CD14-positive monocyte (primary cell): ENCODE measurements around the gene MYO7A. TPM values are rescaled to one million over a fixed set of nuclear protein-coding genes. Genes with fewer than 3 reads are reported as not detected.
A peak's percentile ranks its signal among the peaks of the same experiment; 100 is the strongest.

Experiments
- DNase-seq, 3 donors: peaks; one replicate each; pipeline ENCODE4 v3.0.0-alpha.2; 2011 to 2022
- H2AFZ ChIP-seq: 2 replicates; pipeline ENCODE4 v1.6.0; 2012; ENCODE audit warnings: mild to moderate bottlenecking, low read depth, low read length, inconsistent platforms; ENCODE audit not compliant: insufficient read depth, poor library complexity, severe bottlenecking
- H3K27ac ChIP-seq, 2 donors: 1 replicate in 1 of 2; 2 replicates in 1 of 2; pipeline ENCODE4 v1.5.1; 2012 to 2013; ENCODE audit warnings: low read length in 2 of 2, control low read depth in 1 of 2, inconsistent platforms in 1 of 2, low read depth in 1 of 2, mild to moderate bottlenecking in 1 of 2
- H3K27me3 ChIP-seq, 2 donors: one replicate each; pipeline versions ENCODE4 v1.6.0 to v1.6.1; 2011 to 2013; ENCODE audit warnings: low read length in 2 of 2; ENCODE audit not compliant: control insufficient read depth in 2 of 2, insufficient read depth in 2 of 2
- H3K36me3 ChIP-seq, 2 donors: replicated peaks in 1 of 2; 1 replicate in 1 of 2; 2 replicates in 1 of 2; pipeline versions ENCODE4 v1.5.1 to v1.6.1; 2012 to 2013; ENCODE audit warnings: low read length in 2 of 2, control low read depth in 1 of 2, inconsistent platforms in 1 of 2, mild to moderate bottlenecking in 1 of 2; ENCODE audit not compliant: insufficient read depth in 2 of 2, control insufficient read depth in 1 of 2
- H3K4me1 ChIP-seq, 2 donors: 1 replicate in 1 of 2; 2 replicates in 1 of 2; pipeline versions ENCODE4 v1.5.1 to v1.6.1; 2012 to 2013; ENCODE audit warnings: low read length in 2 of 2, control low read depth in 1 of 2, inconsistent platforms in 1 of 2, mild to moderate bottlenecking in 1 of 2, moderate library complexity in 1 of 2; ENCODE audit not compliant: insufficient read depth in 2 of 2, control insufficient read depth in 1 of 2
- H3K4me2 ChIP-seq: replicated peaks from 2 replicates; pipeline ENCODE3; 2012; ENCODE audit warnings: low read length, moderate library complexity, mild to moderate bottlenecking; ENCODE audit not compliant: poor library complexity, severe bottlenecking; ENCODE audit errors: extremely low read depth
- H3K4me3 ChIP-seq, 3 experiments: fragments of 200-600 bp in 1 of 3; sonication (generic) in 1 of 3; replicated peaks in 1 of 3; 1 replicate in 2 of 3; 2 replicates in 1 of 3; pipeline ENCODE4 v1.5.1; 2011 to 2013; ENCODE audit warnings: low read length in 3 of 3, mild to moderate bottlenecking in 3 of 3, control low read depth in 2 of 3, low read depth in 2 of 3, inconsistent platforms in 1 of 3, moderate library complexity in 1 of 3
- H3K79me2 ChIP-seq: 2 replicates; pipeline ENCODE4 v1.6.0; 2012; ENCODE audit warnings: mild to moderate bottlenecking, control low read depth, inconsistent platforms, low read length, moderate library complexity; ENCODE audit not compliant: insufficient read depth
- H3K9ac ChIP-seq: 2 replicates; pipeline ENCODE4 v1.6.0; 2017; ENCODE audit warnings: low read length, mild to moderate bottlenecking; ENCODE audit not compliant: insufficient read depth, poor library complexity, severe bottlenecking
- H3K9me3 ChIP-seq, 2 donors: replicated peaks in 1 of 2; 1 replicate in 1 of 2; 2 replicates in 1 of 2; pipeline versions ENCODE4 v1.5.1 to v1.6.1; 2012 to 2013; ENCODE audit warnings: low read length in 2 of 2, control low read depth in 1 of 2; ENCODE audit not compliant: control insufficient read depth in 1 of 2, insufficient read depth in 1 of 2
- H4K20me1 ChIP-seq: 2 replicates; pipeline ENCODE4 v1.6.0; 2012; ENCODE audit warnings: mild to moderate bottlenecking, low read length, control low read depth, moderate library complexity; ENCODE audit not compliant: insufficient read depth
- H3K27ac Mint-ChIP-seq, 7 donors: one replicate each; pipeline ENCODE4 v1.8.0; 2020; ENCODE audit warnings: mild to moderate bottlenecking in 7 of 7, mixed read lengths in 7 of 7, moderate library complexity in 6 of 7, inconsistent platforms in 2 of 7
- H3K27me3 Mint-ChIP-seq, 3 donors: one replicate each; pipeline ENCODE4 v1.8.0; 2021 to 2022; ENCODE audit warnings: low read depth in 3 of 3, mild to moderate bottlenecking in 3 of 3, mixed read lengths in 3 of 3, moderate library complexity in 3 of 3, inconsistent platforms in 1 of 3
- H3K36me3 Mint-ChIP-seq, 2 donors: one replicate each; pipeline ENCODE4 v1.8.0; 2020; ENCODE audit warnings: mixed read lengths in 2 of 2, inconsistent platforms in 1 of 2, mild to moderate bottlenecking in 1 of 2
- H3K4me1 Mint-ChIP-seq: one replicate; pipeline ENCODE4 v1.8.0; 2020; ENCODE audit warnings: mild to moderate bottlenecking, mixed read lengths
- H3K4me3 Mint-ChIP-seq, 2 donors: one replicate each; pipeline ENCODE4 v1.8.0; 2020; ENCODE audit warnings: mild to moderate bottlenecking in 2 of 2, mixed read lengths in 2 of 2, moderate library complexity in 1 of 2
- H3K9me3 Mint-ChIP-seq, 7 donors: one replicate each; pipeline ENCODE4 v1.8.0; 2020 to 2022; ENCODE audit warnings: mixed read lengths in 7 of 7, mild to moderate bottlenecking in 6 of 7, moderate library complexity in 6 of 7, inconsistent platforms in 2 of 7
- CTCF ChIP-seq: fragments of 200-600 bp; IDR thresholded peaks from one replicate; pipeline ENCODE4 v1.8.0; 2022; ENCODE audit warnings: antibody characterized with exemption, mild to moderate bottlenecking
- WGBS: methylation state at CpG from one replicate; pipeline ENCODE4 v1.1.5; 2013; ENCODE audit warnings: missing lambda C conversion rate; ENCODE audit not compliant: insufficient coverage; 5-methylcytosine and 5-hydroxymethylcytosine counted together
- intact Hi-C, 2 donors: fragments of 100-400 bp; cut with micrococcal nuclease; formaldehyde crosslinking; loops; one replicate each; pipeline versions ENCODE4 v1.15.0 to v1.15.1; 2023
- polyA plus RNA-seq, 3 donors: library from polyadenylated mRNA; depleted of rRNA in 1 of 3; unstranded in 2 of 3; stranded (reverse) in 1 of 3; fragments of 300-500 nt in 2 of 3; fragments of >200 nt in 1 of 3; fragmentation: Illumina TruSeq in 2 of 3; gene quantifications; 1 replicate in 2 of 3; 2 replicates in 1 of 3; pipeline ENCODE4 v1.2.3, GENCODE V29; 2012 to 2021

MYO7A gene
- polyA plus RNA-seq, 3 donors, result 3.5 to 7.8 (median 3.6) TPM

GRCh38 chr11:77113382-77114088, 14.5 kb upstream of the MYO7A start:
- no peak overlapping the region for H3K4me3 ChIP-seq
- DNase-seq, result peak in 1 of 3 donors; percentile 6
- Mint-ChIP-seq H3K27ac (no peak overlapping the region), H3K9me3 (peaks cover 0 to 3% (median 0%) of the 10 kb centered on the region in 7 donors), H3K4me1 (peaks cover 5% of the 10 kb centered on the region), H3K4me3 (peak overlapping the region in 1 of 2 donors; percentile 24), H3K36me3 (no peaks in the 10 kb centered on the region), H3K27me3 (peaks cover 1 to 6% (median 3%) of the 10 kb centered on the region in 3 donors)
- H4K20me1 ChIP-seq, result no peaks in the 10 kb centered on the region
- no peaks in the 10 kb centered on the region for H3K9me3 ChIP-seq
- no peaks in the 10 kb centered on the region for H3K27me3 ChIP-seq
- no peak overlapping the region for H3K27ac ChIP-seq
- no peaks in the 10 kb centered on the region for H3K79me2 ChIP-seq
- no peak overlapping the region for H3K4me2 ChIP-seq
- peak; percentile 68 for TF ChIP-seq CTCF
- H3K36me3 ChIP-seq, result no peaks in the 10 kb centered on the region
- no peak overlapping the region for H3K9ac ChIP-seq
- intact Hi-C loops, result no loop called here
- H3K4me1 ChIP-seq, result no peaks in the 10 kb centered on the region
- no peak overlapping the region for H2AFZ ChIP-seq
- WGBS, result 54% methylated on average over 4 of the region's 8 CpGs

GRCh38 chr11:77114089-77114463, 14.0 kb upstream of the MYO7A start:
- H3K9ac ChIP-seq, result no peak overlapping the region
- WGBS, result 94% methylated on average over 9 of the region's 13 CpGs
- no peak overlapping the region for H3K27ac ChIP-seq
- no peak overlapping the region for H2AFZ ChIP-seq
- peaks cover 0 to 8% (median 3%) of the 10 kb centered on the region in 3 donors for H3K27me3 Mint-ChIP-seq
- H3K9me3 ChIP-seq, result no peaks in the 10 kb centered on the region
- no peaks in the 10 kb centered on the region for H3K36me3 ChIP-seq
- H3K4me2 ChIP-seq, result no peak overlapping the region
- H3K4me1 ChIP-seq, result no peaks in the 10 kb centered on the region
- TF ChIP-seq CTCF, result no peak
- H3K4me3 Mint-ChIP-seq, result no peak overlapping the region
- H3K9me3 Mint-ChIP-seq, result peaks cover 0 to 3% (median 0%) of the 10 kb centered on the region in 7 donors
- no peak overlapping the region for H3K27ac Mint-ChIP-seq
- H3K79me2 ChIP-seq, result no peaks in the 10 kb centered on the region
- DNase-seq, result no peak
- intact Hi-C loops, result no loop called here
- H3K27me3 ChIP-seq, result no peaks in the 10 kb centered on the region
- no peak overlapping the region for H3K4me3 ChIP-seq
- H4K20me1 ChIP-seq, result no peaks in the 10 kb centered on the region
- peaks cover 5% of the 10 kb centered on the region for H3K4me1 Mint-ChIP-seq
- no peaks in the 10 kb centered on the region for H3K36me3 Mint-ChIP-seq
